Panc1 (cell line): ENCODE results near the gene NTSR2.

Experiments used
- CTCF ChIP-seq: fragments of 450-650 bp; IDR thresholded peaks from 2 replicates; pipeline ENCODE4 v1.5.1; 2017; ENCODE audit warnings: mild to moderate bottlenecking
- POLR2AphosphoS5 ChIP-seq: IDR thresholded peaks from 2 replicates; pipeline ENCODE4 v1.6.1; 2012; ENCODE audit warnings: mild to moderate bottlenecking, low read depth, low read length, moderate library complexity
- REST ChIP-seq, 2 experiments: IDR thresholded peaks; 2 replicates each; pipeline ENCODE4 v1.6.1; 2011 to 2012; ENCODE audit warnings: low read depth in 2 of 2, control low read depth in 1 of 2, low read length in 1 of 2, mild to moderate bottlenecking in 1 of 2, moderate library complexity in 1 of 2; ENCODE audit not compliant: insufficient read depth in 1 of 2

- no peak for TF ChIP-seq CTCF
- no peak for TF ChIP-seq POLR2AphosphoS5
- no peak for TF ChIP-seq REST (IDR thresholded peaks at IDR 0.05; ENCODE audit: insufficient read depth in 1 of 2, low read depth in 2 of 2, low read length in 1 of 2)
Measured at GRCh38 chr2:11684894-11685460, 15.0 kb upstream of the NTSR2 start.
